ENCODE results near the gene MYLK4. TPM values are rescaled to one million over a fixed set of nuclear protein-coding genes. Genes with fewer than 3 reads are reported as not detected.

The MYLK4 gene
- total RNA-seq, 4 donors from 2014 or later, result 0.28 to 0.79 (median 0.46) TPM

DNA sequence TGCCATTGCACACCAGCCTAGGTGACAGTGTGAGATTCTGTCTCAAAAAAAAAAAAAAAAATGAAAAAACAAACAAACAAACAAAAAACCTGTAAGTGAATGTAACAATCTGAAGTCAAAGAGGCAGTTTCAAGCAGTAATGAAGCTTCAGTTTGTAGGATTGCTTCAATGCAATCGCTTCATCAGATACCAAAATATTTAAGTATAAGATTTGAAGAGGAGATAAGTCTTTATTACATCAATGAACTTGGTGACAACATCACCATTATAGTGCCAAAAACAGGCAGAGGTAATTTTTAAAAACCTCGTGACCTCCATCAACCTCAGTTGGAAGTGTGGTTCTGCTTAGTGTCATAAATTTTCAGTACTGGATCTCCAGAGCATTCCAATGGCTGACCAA lies 74.7 kb downstream of the MYLK4 start:
- no peak for ATAC-seq (ENCODE audit: low FRiP score)
- no peak for DNase-seq (ENCODE audit: low spot score)
- TF ChIP-seq, protein P1, sequence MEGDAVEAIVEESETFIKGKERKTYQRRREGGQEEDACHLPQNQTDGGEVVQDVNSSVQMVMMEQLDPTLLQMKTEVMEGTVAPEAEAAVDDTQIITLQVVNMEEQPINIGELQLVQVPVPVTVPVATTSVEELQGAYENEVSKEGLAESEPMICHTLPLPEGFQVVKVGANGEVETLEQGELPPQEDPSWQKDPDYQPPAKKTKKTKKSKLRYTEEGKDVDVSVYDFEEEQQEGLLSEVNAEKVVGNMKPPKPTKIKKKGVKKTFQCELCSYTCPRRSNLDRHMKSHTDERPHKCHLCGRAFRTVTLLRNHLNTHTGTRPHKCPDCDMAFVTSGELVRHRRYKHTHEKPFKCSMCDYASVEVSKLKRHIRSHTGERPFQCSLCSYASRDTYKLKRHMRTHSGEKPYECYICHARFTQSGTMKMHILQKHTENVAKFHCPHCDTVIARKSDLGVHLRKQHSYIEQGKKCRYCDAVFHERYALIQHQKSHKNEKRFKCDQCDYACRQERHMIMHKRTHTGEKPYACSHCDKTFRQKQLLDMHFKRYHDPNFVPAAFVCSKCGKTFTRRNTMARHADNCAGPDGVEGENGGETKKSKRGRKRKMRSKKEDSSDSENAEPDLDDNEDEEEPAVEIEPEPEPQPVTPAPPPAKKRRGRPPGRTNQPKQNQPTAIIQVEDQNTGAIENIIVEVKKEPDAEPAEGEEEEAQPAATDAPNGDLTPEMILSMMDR (IDR thresholded peaks at IDR 0.05), result no peak

DNA sequence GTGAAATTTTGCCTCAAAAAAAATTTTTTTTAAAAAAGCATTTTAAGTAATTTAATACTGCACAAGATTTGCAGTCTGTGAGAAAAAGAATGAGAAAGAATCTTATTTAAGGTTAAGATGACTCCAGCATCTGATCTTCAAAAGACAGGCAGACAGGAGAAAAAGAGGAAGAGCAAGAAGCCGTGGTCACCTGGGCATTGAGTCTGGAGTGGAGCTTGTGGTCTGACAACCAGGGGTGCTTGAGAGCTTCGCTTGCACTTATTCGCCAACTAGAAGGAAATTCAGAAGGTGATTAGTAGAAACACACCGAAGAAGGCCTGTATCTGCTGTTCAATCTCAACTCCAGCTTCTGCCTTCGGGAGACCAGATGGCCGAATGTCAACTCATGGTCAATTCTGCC lies 75.9 kb downstream of the MYLK4 start:
- TF ChIP-seq, protein P1 (IDR thresholded peaks at IDR 0.05), result no peak
- ATAC-seq (ENCODE audit: low FRiP score), result no peak
- DNase-seq (ENCODE audit: low spot score), result no peak

DNA sequence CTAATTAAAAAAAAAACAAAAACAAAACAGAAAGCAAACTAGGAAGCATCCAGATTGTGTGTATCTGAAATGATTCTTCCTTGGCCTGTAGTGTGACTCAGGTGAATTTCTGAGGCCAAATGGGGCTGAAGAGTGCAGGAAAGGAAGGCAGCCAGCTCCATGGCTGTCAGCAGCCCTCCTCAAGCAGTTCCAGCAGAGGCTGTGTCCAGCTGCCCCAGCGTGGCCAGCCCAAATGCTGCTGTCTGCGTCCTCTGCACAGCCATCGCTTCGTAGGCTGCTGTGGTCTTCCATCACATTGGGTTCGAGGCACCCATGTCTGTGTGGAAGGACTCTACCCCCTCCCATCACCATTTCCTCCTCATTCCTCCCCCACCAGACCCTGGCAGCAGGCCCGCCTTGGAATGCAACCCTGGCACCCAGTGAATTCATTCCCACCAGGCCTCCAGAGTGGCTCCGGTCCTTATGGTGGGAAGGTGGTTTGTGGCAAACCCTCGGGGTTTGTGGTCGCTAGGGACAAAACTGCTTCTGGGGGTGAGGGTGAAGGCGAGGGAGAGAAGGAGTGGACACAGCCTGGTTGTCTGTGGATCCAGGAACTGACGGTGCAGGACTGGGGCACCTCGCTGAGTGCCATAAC lies 81.5 kb downstream of the MYLK4 start:
- DNase-seq (ENCODE audit: low spot score) (no peak), ATAC-seq (ENCODE audit: low FRiP score) (no peak)
- TF ChIP-seq, protein P1 (IDR thresholded peaks at IDR 0.05), result no peak

DNA sequence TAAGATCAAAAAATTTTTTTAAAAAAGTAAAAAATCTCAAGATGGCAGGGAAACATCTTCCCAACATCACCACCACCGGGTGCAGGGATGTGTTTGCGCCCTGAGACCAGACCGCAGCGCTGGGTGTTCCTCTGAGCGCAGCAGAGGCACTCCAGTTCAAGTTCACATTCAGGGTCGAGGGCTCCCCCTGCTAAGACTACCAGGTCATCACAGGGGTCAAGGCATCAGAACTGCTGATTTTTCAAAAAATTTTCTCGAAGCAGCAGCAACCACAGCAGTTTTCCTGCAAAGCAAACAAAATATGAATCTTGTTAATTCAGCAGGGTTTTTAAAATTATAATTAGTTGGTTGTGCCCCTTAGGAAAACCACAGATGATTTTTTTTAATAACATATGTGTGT lies 83.1 kb downstream of the MYLK4 start:
- ATAC-seq (ENCODE audit: low FRiP score) (no peak), DNase-seq (ENCODE audit: low spot score) (no peak)
- TF ChIP-seq, protein P1 (IDR thresholded peaks at IDR 0.05), result no peak

DNA sequence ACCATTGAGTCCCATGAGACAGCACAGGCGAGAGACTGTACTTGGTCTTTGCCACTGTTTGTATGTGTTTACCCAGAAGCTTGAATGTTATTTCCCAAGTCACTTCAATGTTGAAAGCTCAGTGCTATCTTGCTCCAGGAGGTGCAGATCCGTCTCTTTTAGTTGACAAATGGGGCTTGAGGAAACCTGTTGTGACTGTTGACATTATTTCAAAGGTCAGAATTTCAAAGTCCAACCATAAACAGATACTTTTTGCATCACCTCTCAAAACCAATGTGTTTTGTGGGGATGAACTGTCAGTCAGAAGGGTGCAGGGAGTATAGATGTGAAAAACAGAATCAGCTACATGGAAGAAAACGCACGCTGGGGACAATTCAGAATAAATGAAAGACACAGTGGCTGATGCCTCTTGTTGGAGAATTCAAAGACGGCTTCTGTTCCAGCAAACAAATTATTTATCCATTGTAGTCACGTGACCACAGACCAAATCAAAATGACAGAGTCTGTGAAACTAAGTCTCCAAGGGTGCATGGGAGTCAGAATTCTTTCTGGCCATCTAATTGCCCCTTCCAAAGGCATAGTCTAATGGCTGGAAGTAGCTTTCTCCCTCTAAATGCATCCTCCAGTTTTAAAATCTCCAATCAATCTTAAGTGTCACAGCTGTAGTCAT lies 83.7 kb downstream of the MYLK4 start:
- TF ChIP-seq, protein P1 (IDR thresholded peaks at IDR 0.05), result no peak
- ATAC-seq (ENCODE audit: low FRiP score), result no peak
- DNase-seq (ENCODE audit: low spot score), result no peak

DNA sequence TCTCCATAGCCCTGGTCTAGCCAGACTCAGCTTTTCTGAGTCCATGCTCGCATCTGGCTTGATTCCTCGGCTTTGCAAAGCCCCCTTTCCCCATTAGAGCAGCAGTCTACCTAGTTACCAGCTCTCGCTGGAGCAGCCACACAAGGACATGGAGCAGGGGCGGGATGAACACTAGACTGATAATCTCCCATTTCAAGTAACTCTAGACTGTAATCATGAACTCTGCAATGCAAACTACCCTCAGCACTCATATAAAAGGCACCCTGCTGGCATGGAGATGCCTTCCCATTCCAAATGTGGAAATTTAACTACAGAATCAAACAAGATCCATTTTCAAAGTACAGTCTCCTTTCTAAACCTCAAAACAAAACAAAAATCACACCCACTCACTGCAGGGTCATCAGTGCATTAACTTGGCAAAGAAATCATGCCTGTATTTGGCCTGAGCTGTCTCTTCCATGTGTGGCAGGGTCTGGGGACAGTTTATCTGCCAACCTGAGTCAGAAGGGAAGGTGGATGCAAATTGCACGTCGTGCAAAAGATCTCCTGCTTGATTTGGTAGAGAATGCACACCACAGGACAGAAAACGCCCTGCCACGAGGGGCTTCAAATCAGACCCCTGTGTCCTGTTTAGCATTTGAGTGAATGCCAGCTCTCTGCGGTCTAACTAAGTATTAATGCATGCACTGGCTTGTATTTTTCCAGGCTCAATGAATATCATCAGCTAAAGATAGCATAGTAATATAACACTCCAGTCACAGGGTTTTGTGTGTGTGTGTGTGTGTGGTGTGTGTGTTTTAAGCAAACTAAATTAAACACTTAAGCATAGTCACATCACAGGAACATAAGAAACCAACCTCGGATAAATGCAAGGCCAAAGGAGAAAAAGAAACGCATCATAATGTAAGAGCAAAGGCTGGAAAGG lies 85.3 kb downstream of the MYLK4 start:
- DNase-seq (ENCODE audit: low spot score) (no peak), ATAC-seq (ENCODE audit: low FRiP score) (no peak)
- TF ChIP-seq, protein P1 (IDR thresholded peaks at IDR 0.05), result no peak

Measured in omental fat pad (tissue), 4 donors.